NCI-H1092 (cell line): ENCODE data around the gene PRKAR1B.

Experiments
- DNase-seq: peaks from one replicate; lab custom pipeline; 2025; lab: John Stamatoyannopoulos, UW

PRKAR1B gene

GRCh38 chr7:721619-722248 is 5.3 kb downstream of the PRKAR1B start:
- DNase-seq: no peak

- DNase-seq: no peak
Measured at GRCh38 chr7:716636-717035, 10.4 kb downstream of the PRKAR1B start.

GRCh38 chr7:716222-716621 is 10.9 kb downstream of the PRKAR1B start:
- DNase-seq: no peak

GRCh38 chr7:714251-714671 is 12.8 kb downstream of the PRKAR1B start:
- DNase-seq: no peak

GRCh38 chr7:713488-714230 is 13.4 kb downstream of the PRKAR1B start:
- no peak for DNase-seq

GRCh38 chr7:713139-713457 is 14.0 kb downstream of the PRKAR1B start:
- DNase-seq: no peak

GRCh38 chr7:712381-713138 is 14.5 kb downstream of the PRKAR1B start:
- peak; percentile 30 for DNase-seq

GRCh38 chr7:711922-712380 is 15.1 kb downstream of the PRKAR1B start:
- no peak for DNase-seq

- DNase-seq: no peak
Measured at GRCh38 chr7:711093-711921, 15.8 kb downstream of the PRKAR1B start.

- no peak for DNase-seq
Measured at GRCh38 chr7:710161-710560, 16.9 kb downstream of the PRKAR1B start.

GRCh38 chr7:707296-708000 is 19.6 kb downstream of the PRKAR1B start:
- no peak for DNase-seq

GRCh38 chr7:706721-707120 is 20.4 kb downstream of the PRKAR1B start:
- DNase-seq: no peak

- DNase-seq: no peak
Measured at GRCh38 chr7:703049-703448, 24.0 kb downstream of the PRKAR1B start.

- no peak for DNase-seq
Measured at GRCh38 chr7:701086-701671, 25.9 kb downstream of the PRKAR1B start.

GRCh38 chr7:699476-700170 is 27.5 kb downstream of the PRKAR1B start:
- no peak for DNase-seq

- no peak for DNase-seq
Measured at GRCh38 chr7:698515-699475, 28.3 kb downstream of the PRKAR1B start.

- DNase-seq: no peak
Measured at GRCh38 chr7:696812-697551, 30.1 kb downstream of the PRKAR1B start.

GRCh38 chr7:696426-696811 is 30.7 kb downstream of the PRKAR1B start:
- no peak for DNase-seq

GRCh38 chr7:693280-693679 is 33.8 kb downstream of the PRKAR1B start:
- DNase-seq: no peak
